Activated T-cell treated with anti-CD3 and anti-CD28 coated beads for 4 hours (primary cell): Measurements from ENCODE around the gene SLC5A10.

ENCODE experiments used
- DNase-seq: peaks from one replicate; pipeline ENCODE4 v3.0.0-alpha.2; 2020

Gene SLC5A10

DNA sequence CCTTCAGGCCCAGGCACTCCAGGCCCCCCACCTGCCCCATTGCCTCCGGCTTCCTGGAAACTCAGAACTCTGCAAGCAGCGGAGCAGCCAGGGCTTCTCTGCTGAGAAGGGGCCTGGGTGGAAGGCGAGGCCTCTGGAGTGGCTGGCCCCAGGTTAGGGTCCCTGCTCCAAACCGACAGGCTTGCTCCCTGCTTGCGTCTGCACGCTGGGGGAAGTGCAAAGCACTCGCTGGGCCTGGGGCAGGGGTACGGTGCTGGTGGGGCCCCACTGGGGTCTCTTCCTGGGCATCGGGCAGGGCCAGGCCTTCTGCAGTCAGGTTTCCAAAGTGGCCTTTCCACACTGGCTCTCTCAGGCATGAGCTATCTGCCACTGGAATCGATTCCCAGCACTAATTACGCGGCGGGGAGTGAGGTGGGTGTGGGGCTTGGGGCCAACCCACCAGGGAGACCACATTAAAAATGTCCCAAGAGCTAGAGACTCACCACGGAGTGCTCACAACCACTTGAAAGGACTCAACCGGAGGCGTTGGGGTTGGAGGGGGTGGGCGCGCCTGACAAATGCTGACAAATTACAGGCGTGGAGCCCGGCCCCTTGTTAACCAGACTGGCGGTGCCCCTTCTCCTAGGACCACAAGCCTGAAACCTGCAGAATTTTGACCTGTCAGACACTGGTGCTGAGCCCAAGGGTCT is 34.7 kb downstream of the SLC5A10 start:
- no peak for DNase-seq

DNA sequence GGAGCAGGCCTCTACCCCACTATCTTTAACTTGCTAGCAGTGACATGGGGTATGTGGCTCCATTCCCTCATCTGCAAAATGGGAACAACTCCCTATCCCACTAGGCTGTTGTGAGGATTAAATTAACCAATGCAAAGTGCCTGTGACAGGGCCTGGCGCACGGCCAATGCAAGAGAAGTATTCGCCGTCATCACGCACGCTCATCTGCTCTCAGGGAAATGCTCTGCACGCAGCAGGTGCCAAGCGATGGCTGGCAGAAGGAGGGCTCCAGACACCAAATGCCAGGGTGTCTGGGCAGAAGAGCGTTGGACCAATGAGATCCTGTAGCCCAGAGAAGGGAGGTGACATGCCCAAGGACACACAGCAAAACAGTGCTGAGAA is 35.3 kb downstream of the SLC5A10 start:
- DNase-seq = no peak

DNA sequence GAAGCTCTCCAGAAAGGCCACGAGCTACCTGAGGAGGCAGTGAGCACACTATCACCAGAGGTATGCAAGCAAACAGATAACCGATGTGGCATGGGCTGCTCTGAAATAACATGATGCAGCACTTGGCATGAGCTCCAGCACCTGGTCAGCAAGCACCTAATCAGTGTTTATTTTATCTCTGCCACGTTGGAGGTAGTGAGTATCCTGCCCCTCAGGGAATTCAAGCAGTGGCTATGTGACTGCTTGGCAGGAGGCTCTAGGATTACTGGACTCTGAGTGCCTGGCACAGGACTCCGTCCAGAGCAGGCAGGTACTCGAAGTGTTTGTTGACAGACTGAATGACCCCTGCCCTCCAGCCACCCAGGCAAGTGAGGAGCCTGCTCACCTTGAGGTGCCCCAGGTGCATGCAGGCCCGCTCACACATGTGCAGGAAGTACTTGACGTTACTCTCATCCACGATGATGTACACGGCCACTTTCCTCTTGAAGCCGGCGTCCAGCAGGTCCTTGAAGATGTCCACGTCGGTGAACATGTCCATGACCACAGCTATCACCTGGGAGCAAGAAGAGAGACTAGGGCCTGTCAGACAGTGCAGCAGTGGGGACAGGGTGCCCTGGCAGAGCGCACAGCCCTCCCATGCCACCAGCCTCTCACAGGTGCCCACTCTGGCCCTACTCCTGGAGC is 36.0 kb downstream of the SLC5A10 start:
- DNase-seq = no peak

DNA sequence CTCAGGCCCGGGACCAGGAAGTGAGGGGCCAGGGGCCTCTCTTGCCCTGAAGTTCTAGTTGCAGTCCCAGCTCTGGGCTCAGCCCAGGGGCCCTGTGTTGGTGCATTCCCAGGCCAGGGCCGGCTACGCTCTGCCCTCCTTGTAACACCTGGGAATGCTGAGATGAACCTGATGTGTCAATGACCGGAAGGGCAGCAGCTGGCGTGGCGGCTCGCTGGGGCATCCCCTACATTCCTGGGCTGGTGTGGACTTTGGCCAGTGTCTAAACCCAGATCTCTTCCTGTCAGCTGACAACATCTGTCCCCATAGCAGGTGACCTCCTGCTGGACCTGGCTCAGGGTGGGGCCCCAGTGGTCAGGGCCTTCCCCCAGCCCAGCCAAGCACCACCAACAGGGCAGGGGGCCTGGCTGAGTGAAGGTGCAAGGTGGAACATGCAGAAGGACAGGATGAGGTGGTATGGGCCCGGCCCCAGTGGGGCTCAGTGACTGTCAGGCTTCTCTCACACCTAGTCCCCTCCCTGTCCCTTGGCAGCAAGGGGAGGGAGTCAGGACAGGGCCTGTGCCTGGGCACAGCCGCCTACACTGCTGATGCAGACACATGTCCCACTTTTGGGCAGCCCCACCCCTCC is 36.7 kb downstream of the SLC5A10 start:
- no peak for DNase-seq

DNA sequence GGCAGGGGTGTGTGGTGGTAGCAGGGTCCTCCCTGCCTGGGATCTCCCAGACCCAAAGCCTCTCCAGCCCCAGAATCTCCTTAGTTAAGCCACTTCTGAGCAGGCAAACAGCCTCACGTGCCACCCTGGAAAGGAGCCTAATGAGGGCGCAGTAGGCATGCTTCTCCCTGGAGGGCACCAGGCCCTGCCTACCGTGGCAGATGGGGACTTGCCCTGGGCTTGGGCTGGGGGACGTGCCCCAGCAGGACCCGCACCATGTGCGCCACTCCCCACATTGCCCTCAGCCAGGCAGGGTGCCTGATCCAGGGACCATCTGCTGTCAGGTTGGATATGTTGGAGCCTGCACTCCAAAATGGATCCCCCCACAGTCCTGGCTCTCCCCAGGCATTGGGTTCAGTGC is 38.4 kb downstream of the SLC5A10 start:
- no peak for DNase-seq

DNA sequence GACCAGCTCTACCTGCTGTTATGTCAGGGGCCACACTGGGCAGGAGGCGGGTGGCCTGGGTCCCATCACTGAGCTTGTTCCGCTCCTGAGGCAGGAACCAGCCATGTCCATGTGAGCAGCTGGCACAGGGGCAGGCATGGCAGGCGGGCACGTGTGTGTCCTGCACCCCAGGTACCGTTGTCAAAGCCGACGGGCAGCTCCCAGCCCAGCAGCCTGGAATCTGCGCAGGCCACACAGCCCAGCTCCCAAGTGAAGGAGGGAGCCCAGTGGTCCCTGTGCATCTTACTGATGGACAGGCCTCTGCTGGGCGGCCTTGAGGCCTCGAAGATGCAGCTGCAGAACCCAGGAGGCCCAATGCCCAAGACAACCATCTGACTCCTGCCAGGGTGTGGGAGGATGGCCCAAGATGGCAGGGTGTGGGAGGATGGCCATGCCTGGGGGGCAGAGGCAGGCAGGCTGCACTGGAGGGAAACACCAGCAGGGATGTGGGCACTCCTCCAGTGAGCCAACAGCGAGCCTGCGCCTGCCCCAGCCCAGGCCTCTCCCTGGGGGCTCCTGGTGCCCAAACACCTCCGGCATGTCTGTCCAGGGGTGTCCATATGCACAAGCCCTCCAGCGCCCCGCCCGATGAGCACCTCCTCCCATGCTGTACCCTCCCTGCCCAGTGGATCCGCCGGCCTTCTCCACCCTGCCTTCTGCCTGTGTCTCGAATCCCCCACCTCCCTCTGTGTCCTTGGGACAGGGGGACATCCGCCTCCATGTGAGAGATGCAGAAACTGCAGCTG is 39.8 kb downstream of the SLC5A10 start:
- DNase-seq = no peak

DNA sequence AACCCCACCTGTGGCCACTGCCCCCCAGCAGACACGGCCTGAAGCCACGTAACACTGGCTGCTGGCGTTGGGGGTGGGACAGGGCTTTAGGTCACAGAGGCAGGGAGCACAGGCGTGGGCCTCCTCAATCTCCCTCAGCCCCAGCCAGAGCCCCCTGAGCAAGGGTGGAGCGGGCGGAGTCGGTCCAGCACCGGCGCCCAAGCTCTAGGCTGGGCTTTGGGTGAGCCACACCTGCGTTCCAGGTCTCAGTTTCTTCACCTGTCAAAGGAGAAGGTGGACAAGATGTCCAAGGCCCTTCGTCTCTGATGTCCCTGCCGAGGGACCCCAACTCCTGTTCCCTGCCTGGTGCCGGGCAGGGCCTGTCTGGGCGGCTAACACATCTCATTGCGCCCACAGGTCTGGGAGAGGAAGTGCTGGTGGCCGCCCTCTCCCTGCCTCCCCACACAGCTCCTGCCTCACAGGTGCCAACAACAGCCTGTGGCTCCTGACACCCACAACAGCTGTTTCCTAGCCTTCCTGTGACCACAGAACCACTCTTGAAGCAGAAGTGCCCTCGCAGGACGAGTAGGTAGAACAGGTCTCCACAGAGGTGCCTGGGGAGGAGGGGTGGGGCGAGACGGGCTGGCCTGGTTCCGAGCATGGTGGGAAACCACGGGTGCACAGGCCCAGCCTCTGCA is 40.6 kb downstream of the SLC5A10 start:
- DNase-seq = no peak

DNA sequence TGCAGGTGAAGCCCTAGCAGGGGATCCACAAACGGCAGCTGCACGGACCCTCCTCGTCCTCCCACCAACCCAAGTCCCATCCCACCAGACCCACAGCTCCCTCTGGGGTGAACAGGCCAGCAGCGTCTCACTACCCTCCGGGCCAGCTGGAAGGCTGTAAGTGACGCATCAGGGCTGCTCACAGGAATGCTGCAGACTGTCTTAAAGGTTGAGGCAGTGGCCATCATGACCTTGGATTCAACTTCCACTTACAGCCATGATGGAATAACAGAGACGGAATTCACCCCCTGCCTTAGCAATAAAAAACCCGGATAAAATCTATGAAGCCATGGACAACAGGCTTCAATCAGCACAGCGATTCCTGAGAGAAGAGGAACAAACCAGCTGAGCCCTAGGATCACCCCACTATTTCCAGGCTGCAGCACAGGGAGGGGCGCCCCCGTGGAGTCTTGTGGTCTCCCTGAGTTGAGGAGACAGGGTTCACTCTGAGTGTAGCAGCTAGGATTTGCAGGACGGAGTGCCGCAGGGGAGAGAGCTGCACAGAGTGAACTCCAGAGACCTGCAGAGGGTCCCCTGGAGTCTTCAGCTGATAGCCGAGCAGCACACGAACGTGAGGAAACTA is 42.1 kb downstream of the SLC5A10 start:
- no peak for DNase-seq

DNA sequence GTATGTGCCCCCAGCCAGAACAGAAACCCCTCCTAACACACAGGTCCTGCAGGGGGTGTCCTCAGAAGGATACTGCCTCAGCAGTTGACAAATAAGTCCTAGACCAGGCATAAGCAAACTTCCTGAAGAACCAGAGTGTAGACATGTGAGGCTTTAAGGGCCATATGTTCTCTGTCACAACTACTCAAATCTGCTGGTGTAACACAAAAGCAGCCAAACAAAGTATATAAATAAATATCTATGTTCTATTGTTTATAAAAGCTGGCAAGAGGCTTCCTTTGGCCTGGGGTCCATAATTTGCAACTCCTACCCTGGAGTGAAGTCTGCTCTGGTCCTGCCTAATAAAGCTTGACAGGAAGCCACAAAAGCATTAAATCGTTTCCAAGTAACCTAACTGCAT is 42.7 kb downstream of the SLC5A10 start:
- no peak for DNase-seq

DNA sequence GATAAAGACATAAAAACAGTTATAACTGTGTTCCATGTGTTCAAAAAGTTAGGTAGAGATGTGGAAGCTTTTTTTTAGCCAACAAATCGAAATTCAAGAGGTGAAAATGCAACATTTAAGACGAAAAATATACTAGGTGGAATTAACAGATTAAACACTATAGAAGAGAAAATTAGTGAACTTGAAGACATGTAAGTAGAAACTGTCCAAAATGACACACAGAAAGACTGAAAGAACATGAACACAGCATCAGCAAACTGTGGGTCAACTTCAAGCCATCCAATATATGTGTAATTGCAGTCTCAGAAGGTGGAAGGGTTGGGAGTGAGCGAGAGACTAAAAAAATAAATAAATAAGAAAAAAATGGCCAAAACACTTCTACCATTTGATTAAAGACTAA is 43.3 kb downstream of the SLC5A10 start:
- DNase-seq = no peak

DNA sequence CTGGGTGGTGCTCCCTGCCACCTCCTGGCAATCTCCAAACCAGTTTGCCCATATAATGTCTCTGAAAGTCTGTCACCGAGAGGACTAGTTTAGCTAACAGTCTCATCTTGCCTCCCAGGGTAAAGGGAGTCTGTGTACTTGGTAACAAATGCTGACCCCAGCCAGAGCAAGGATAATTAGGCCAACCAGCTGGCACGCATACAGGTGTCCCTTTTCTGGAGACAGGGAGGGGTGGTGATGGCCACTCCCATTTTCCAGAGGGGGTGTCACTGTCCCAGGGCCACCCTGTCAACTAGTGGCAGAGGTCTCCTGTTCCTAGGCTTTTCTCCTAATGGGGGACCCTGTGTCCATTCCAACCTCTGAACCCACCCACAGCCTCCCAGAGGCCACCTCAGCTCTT is 44.5 kb downstream of the SLC5A10 start:
- no peak for DNase-seq

DNA sequence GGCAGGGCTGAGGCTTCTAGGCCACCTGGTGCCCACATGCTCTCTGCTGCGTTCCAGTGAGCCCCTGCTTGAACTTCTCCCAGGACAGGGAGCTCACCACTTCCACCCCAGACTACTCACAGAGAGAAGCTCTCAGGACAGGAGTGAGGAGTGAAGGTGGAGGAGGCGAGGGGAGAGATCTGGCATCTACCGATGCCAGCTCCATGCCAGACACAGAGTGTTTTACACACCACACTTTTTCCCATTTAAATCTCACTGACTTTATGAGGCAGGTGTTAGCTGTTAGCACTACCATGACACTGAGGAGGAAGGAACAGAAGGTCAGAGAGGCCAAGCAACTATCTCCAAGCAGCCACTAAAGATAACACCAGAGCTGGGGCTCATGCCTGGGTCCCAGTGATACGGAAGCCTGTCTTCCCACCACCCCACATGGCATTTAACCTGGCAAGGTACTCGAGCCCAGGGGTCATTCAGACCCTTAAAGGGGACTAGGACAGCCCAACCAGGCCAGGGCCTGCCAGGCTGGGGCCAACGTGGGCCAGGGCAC is 45.8 kb downstream of the SLC5A10 start:
- no peak for DNase-seq

DNA sequence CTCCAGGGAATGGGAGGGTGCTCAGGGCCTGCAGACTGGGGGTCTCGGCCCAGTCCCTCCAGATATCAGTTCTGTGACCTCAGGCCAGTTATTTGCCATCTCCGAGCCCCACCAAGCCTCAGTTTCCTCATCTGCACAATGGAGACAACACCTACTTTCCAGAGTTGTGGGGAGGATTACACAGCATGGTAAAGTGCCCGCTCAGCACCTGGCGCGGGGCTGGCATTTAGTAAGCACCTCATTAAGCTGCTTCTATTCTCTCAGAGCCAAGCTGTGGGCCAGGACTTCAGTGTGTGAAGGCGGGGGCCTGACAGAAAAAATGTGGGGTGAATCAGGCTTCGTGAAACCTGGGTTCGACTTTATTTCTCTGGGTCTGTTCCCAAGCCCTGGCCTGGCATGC is 47.4 kb downstream of the SLC5A10 start:
- no peak for DNase-seq

DNA sequence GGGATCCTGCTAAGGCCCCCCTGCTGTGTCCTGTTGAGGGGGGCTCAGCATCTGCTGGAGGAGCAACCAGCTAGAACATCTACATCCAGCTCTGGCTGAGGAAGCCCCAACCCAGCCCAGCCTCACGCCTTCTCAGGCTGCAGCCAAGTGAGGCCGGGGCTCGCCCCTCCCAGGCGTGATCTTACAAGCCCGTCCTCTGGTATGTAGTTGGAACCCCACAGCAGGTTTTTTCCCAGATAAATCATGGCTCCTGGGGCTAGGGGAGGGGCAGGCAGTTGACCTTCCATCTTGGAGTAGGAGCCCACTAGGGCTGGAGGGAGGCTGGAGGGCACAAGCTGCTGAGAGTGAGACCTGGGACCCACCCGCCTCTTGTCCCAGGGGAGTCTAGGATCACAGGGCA is 47.9 kb downstream of the SLC5A10 start:
- DNase-seq = no peak

DNA sequence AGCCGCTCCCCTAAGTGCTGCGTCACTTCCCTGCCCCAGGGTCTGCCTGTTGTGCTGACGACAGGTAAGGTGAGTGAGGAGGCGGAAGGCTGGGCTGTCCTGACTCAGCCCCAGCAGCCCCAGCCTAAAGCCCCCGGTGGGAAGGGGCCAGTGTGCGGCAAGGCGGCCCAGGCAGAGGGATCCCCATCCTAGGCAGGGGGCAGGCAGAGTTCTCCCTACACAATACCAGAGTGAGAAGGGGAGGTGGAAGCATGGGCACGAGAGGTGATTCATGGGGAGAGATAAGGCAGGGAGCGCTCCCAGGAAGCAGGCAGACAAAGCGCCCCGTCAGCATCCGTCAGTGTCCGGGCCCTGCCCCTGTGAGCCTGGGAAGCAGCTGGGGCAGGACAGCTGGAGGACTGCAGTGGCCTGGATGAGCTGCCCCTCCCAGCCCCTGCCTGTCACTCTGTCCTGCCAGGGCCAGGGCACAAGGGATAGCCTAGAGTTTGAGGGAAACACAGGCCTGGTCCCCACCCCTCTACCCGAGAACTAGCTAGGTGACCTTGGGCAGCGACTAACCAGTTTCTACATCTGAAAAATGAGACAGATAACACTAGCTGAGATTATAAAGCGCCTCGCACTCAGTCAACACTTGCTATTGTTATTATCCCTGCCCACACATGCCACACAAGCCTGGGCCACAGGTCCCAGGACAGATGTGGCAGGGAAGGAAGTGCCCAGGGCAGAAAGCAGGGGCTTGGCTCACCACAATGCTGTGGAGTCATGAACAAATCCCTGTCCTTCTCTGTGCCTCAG is 48.8 kb downstream of the SLC5A10 start:
- no peak for DNase-seq

DNA sequence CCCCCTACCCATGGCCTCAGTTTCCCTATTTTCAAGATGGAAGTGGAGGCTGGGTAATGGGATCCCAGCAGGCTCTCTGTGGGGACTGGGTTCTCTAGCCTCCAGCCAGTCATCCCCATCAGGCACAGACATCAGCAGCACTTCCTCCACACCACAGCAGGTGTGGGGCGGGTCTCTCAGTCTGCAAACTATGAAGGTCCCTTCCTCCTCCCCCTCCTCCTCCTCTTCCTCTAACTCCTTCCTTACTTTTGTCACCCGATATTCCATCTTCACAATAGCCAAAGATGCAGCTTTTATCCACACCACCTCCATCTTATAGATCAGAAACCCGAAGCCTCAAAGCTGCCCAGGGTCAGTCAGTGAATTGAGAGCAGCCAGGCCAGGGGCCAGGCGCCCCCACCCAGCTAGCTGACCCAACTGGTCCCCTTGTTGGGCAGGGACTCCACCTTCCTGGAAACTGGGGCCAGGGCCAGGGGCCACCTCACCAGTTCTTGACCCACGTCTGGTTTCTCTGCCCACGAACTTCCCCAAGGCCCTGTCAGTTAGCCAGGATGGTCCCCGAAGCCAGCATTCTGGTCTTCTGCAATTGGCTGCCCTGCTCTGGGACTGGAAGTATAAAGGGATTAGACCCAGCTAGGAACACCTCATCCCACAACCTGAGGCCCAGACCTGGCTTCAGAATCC is 50.1 kb downstream of the SLC5A10 start:
- no peak for DNase-seq

DNA sequence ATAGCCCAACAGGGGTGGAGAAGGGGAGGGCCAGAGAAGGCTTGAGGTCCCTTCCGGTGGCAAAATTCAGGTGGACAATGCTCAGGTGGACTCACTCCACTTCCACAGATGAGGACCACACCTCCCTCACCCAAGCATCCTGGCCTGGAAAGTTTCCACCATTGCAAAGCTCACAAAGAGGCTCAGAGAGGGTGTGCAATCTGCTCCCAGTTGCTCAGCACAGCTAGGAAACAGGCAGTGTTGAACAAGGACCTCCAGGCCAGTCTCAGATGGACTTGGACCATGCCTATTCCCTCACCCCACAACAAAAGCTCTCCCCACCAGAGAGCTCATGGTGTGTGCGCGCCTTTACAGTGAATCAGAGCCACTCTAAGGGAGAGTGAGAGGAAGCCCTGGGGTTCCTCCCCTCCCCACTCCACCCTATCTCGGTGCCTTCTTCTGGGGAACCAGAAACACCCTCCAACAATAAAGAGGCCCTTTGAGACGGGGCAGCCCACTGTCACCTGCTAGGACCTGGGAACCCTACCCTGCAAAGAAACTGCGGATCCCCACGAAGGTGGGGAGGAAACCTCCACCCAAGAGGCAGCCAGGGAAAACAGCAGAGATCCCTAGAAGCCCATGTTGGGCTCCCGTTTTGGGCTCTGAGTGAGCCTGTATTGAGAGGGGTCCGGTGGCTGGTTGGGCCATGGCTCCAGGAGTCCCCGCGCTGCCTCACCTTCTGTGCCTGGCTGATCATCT is 51.0 kb downstream of the SLC5A10 start:
- DNase-seq = no peak

DNA sequence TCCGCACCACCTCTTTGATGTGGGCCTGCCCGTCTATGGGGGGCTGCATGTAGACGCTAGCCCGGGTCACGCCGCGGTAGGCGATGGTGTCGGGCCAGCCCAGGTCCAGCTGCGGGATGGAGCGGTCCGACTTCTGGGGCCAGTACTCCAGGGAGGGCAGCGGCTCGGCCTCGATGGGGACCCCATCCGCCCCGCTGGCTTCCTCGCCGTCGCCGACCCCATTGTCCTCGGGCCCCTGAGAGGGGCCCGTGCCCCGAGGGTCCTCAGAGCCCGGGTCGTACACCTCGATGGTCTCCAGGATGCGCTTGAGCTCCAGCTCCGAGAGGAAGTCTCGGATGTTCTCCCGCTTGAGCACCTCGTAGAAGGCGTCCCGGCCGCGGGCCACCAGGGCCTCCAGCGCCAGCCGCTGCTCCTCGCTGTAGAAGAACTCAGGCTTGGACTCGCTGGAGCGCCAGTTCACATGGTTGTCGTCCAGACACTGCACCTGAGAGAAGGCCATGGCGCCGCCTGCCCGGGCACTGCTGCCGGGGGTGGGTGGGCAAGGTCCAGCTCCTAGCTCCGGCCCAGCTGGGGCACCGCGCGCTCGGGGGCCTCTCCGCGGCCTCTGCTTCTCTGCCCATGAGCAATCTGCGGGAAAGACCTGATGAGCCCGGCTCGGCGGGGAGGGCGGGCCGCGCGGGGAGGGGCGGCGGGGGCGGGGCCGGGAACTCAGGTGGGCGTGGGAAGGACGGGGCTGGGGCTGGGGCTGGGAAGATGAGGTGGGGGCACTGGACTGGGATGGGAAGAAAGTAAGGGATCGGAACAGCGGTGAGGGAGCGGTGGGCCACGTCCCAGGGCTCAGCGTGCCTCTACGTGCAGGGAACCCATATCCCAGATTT is 51.8 kb downstream of the SLC5A10 start:
- peak; percentile 55 for DNase-seq
